Body of pancreas (tissue), 4 donors: ENCODE measurements around the gene CBL. TPM values are rescaled to one million over a fixed set of nuclear protein-coding genes. Genes with fewer than 3 reads are reported as not detected.
A peak's percentile ranks its signal among the peaks of the same experiment; 100 is the strongest.

Experiments
- ATAC-seq: fragments of 150-250 bp; one replicate; pipeline ENCODE4 v1.9.1; 2016
- DNase-seq, 4 donors: peaks; one replicate each; pipeline ENCODE4 v3.0.0-alpha.2; 2019
- H3K27ac ChIP-seq, 4 donors: fragments of 200-600 bp; sonication (generic); 1 replicate in 3 of 4; 2 replicates in 1 of 4; pipeline versions ENCODE4 v1.5.1 to v1.6.1; 2016 to 2019; ENCODE audit warnings: mild to moderate bottlenecking in 1 of 4, mixed read lengths in 1 of 4, moderate library complexity in 1 of 4
- H3K27me3 ChIP-seq, 2 donors: fragments of 200-600 bp; sonication (generic); one replicate each; pipeline ENCODE4 v1.6.0; 2016; ENCODE audit warnings: mild to moderate bottlenecking in 1 of 2
- H3K36me3 ChIP-seq, 2 donors: fragments of 200-600 bp; sonication (generic); replicated peaks in 1 of 2; 2 replicates each; pipeline ENCODE4 v1.5.1; 2016; ENCODE audit warnings: low read depth in 2 of 2; ENCODE audit not compliant: insufficient read depth in 1 of 2
- H3K4me1 ChIP-seq: fragments of 200-600 bp; sonication (generic); one replicate; pipeline ENCODE4 v1.6.0; 2016
- H3K4me3 ChIP-seq, 2 donors: fragments of 200-600 bp; sonication (generic); 1 replicate in 1 of 2; 2 replicates in 1 of 2; pipeline ENCODE4 v1.5.1; 2016 to 2019
- H3K9me3 ChIP-seq, 3 donors: fragments of 200-600 bp; sonication (generic); 1 replicate in 2 of 3; 2 replicates in 1 of 3; pipeline ENCODE4 v1.5.1; 2016
- CTCF ChIP-seq, 7 experiments: fragments of 450-650 bp in 4 of 7; fragments of 200-600 bp in 3 of 7; sonication (generic) in 3 of 7; IDR thresholded peaks; one replicate each; pipeline ENCODE4 v1.5.1; 2016 to 2019; ENCODE audit warnings: antibody characterized with exemption in 7 of 7
- POLR2A ChIP-seq, 3 donors: fragments of 450-650 bp; IDR thresholded peaks; one replicate each; pipeline ENCODE4 v1.6.1; 2016; ENCODE audit warnings: antibody characterized with exemption in 3 of 3, mild to moderate bottlenecking in 2 of 3
- WGBS, 2 donors: methylation state at CpG; one replicate each; pipeline ENCODE4 v1.1.5; 2017; 5-methylcytosine and 5-hydroxymethylcytosine counted together
- intact Hi-C: fragments of 100-400 bp; cut with DNase I; formaldehyde crosslinking; loops from one replicate; pipeline ENCODE4 v1.15.1; 2023
- total RNA-seq, 2 donors: library from RNA; depleted of rRNA; stranded (reverse); fragments of >200 nt; gene quantifications; one replicate each; pipeline ENCODE4 v1.1.0, GENCODE V29; 2016

Gene CBL
- total RNA-seq, 2 donors from 2014 or later = 3.0 to 6.5 TPM

GRCh38 chr11:119293461-119293860, 87.3 kb downstream of the CBL start:
- no peak for DNase-seq
- Histone ChIP-seq H3K27me3 (no peaks in the 10 kb centered on the region), H3K36me3 (peaks cover 0 to 4% of the 10 kb centered on the region in 2 donors), H3K4me1 (peaks cover 7% of the 10 kb centered on the region), H3K4me3 (no peak overlapping the region), H3K27ac (no peak overlapping the region), H3K9me3 (peaks cover 0 to 8% (median 0%) of the 10 kb centered on the region in 3 donors)
- ATAC-seq = no peak
- 90 to 93% methylated on average over 3 of the region's 3 CpGs for WGBS, 2 donors
- intact Hi-C loops = no loop called here
- no peak for TF ChIP-seq POLR2A (IDR thresholded peaks at IDR 0.05)
- TF ChIP-seq CTCF (IDR thresholded peaks at IDR 0.05) = no peak

DNA sequence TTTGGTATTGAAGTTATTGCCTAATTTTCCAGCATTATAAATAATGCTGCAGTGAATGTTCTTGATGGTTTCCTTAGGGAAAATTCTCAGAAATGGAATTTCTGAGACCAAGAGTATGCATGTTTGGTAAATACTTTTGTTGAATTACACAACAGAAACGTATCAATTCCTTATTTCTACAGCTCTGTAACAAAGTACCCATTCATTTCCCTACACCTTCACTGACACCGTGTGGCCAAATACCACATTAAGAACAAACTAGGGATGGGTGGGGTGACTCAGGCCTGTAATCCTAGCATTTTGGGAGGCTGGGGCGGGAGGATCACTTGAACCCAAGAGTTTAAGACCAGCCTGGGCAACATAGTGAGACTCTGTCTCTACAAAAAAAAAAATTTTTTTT, 89.0 kb downstream of the CBL start:
- 50 to 63% methylated on average over 3 of the region's 3 CpGs for WGBS, 2 donors
- peaks cover 0 to 8% (median 0%) of the 10 kb centered on the region in 3 donors for H3K9me3 ChIP-seq
- peaks cover 7% of the 10 kb centered on the region for H3K4me1 ChIP-seq
- no peak overlapping the region for H3K4me3 ChIP-seq
- no peak for ATAC-seq
- H3K27ac ChIP-seq = no peak overlapping the region
- H3K36me3 ChIP-seq = peaks cover 0 to 6% of the 10 kb centered on the region in 2 donors
- no peak for DNase-seq
- intact Hi-C loops = no loop called here
- H3K27me3 ChIP-seq = no peaks in the 10 kb centered on the region
- TF ChIP-seq POLR2A (IDR thresholded peaks at IDR 0.05) (no peak), CTCF (IDR thresholded peaks at IDR 0.05) (no peak)

- 32 to 45% methylated on average over 3 of the region's 3 CpGs for WGBS, 2 donors
- no peak for DNase-seq
- H3K27me3 ChIP-seq = no peaks in the 10 kb centered on the region
- peaks cover 7% of the 10 kb centered on the region for H3K4me1 ChIP-seq
- H3K36me3 ChIP-seq = peaks cover 0 to 6% of the 10 kb centered on the region in 2 donors
- H3K27ac ChIP-seq = peak overlapping the region in 2 of 4 donors; percentile 3 to 19
- intact Hi-C loops = no loop called here
- TF ChIP-seq POLR2A (IDR thresholded peaks at IDR 0.05) (no peak), CTCF (IDR thresholded peaks at IDR 0.05) (no peak)
- H3K4me3 ChIP-seq = no peak overlapping the region
- H3K9me3 ChIP-seq = no peaks in the 10 kb centered on the region
- no peak for ATAC-seq
Measured at GRCh38 chr11:119297938-119298337, 91.8 kb downstream of the CBL start.

DNA sequence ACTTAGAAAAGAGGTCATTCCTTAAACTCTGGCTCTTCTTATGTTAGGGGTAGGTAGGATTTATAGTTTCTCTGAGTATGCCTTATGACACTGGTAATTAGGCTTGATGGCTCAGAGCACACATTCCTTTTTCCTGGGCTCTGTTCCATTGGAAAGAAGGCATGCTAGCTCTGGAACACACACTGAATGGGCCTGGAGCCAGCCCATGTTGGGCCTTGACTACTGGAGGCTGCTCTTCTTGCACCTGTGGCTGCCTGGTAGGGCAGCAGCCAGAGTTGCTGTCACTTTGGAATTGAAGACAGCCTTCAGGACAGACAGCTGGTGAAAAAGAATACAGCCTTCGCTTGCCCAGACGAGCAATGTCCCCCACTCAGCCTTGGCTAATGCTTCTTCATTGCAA, 92.6 kb downstream of the CBL start:
- no peaks in the 10 kb centered on the region for H3K27me3 ChIP-seq
- ATAC-seq (peak; percentile 50), DNase-seq (peak in 3 of 4 donors; percentile 25 to 45 (median 40))
- WGBS, 2 donors = 84 to 85% methylated on average over 2 of the region's 2 CpGs
- no peak overlapping the region for H3K4me3 ChIP-seq
- peaks cover 7% of the 10 kb centered on the region for H3K4me1 ChIP-seq
- H3K36me3 ChIP-seq = peaks cover 0 to 6% of the 10 kb centered on the region in 2 donors
- TF ChIP-seq POLR2A (IDR thresholded peaks at IDR 0.05) (no peak), CTCF (IDR thresholded peaks at IDR 0.05) (no peak)
- H3K27ac ChIP-seq = peak overlapping the region in 2 of 4 donors; percentile 3 to 19
- intact Hi-C loops = no loop called here
- no peaks in the 10 kb centered on the region for H3K9me3 ChIP-seq

- H3K9me3 ChIP-seq = no peaks in the 10 kb centered on the region
- H3K36me3 ChIP-seq = peaks cover 0 to 6% of the 10 kb centered on the region in 2 donors
- no peak overlapping the region for H3K27ac ChIP-seq
- peaks cover 7% of the 10 kb centered on the region for H3K4me1 ChIP-seq
- DNase-seq (no peak), ATAC-seq (no peak)
- H3K27me3 ChIP-seq = no peaks in the 10 kb centered on the region
- 92 to 93% methylated on average over 9 of the region's 9 CpGs for WGBS, 2 donors
- no peak overlapping the region for H3K4me3 ChIP-seq
- TF ChIP-seq CTCF (IDR thresholded peaks at IDR 0.05) = no peak
- intact Hi-C loops = no loop called here
Measured at GRCh38 chr11:119299416-119299815, 93.3 kb downstream of the CBL start.
